IPS-NIHi11 (cell line): Measurements from ENCODE around the gene GAL3ST2.

Experiments
- DNase-seq: peaks from one replicate; pipeline ENCODE4 v3.0.0; 2012; ENCODE audit warnings: mixed read lengths, low spot score

Gene GAL3ST2

DNA sequence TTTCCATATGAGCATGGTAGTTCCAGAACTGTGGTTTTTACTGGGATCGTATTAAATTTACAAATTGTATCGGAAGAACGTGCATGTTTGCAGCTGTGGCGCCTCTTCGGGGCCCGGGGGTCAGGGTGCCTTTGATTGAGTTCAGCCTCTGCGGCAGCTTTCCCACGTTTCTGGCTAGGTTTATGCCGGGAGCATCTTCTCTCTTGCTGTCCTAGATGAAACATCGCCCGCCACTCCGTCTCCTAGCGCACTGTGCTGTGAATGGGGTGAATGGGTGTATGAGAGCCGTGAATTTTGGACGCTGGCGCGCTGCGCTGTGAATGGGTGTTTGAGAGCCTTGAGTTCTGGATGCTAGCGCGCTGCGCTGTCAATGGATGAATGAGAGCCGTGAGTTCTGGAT, 69.8 kb downstream of the GAL3ST2 start:
- no peak for DNase-seq

GRCh38 chr2:241848761-241849615, 72.4 kb downstream of the GAL3ST2 start:
- DNase-seq: peak; percentile 7

- DNase-seq: peak; percentile 44
These were observed 73.3 kb downstream of the GAL3ST2 start for GRCh38 chr2:241849616-241850543.

- peak; percentile 38 for DNase-seq
These were observed 74.1 kb downstream of the GAL3ST2 start for GRCh38 chr2:241850544-241851324.

DNA sequence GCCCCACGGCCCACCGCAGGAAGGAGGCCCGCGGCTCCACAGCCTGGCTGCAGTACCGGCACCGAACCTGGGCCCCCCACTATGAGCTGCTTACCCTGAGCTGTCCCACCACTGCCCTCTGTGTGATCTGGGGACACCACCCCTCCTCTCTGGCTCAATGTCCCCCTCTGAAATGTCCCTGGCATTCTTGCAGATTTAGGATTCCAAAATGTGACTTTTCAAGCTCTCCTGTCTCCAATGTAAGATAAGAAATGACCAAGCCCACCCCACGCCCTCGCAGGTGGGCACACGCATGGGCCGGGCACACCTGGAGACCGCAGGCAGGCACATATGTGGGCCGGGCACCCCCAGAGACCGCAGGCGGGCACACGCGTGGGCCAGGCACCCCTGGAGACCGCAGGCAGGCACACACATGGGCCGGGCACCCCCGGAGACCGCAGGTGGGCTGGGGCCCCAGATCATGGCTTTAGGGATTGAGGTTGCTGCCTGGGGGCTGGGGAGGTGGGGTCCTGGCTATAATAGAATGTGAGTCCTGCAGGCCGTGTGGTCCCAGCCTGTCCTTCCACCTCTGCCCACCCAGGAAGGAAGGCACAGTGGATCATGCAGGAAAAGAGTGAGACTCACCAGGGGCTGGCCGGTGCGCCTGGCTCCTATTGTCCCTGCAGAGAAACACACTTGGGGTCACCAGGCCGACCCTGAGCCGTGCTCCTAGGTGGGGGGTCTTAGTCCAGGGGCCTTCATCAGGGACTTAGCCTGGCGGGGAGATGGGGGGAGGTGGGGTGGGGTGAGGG, 74.9 kb downstream of the GAL3ST2 start:
- DNase-seq: peak; percentile 14

GRCh38 chr2:241852116-241852980, 75.7 kb downstream of the GAL3ST2 start:
- peak; percentile 31 for DNase-seq

DNA sequence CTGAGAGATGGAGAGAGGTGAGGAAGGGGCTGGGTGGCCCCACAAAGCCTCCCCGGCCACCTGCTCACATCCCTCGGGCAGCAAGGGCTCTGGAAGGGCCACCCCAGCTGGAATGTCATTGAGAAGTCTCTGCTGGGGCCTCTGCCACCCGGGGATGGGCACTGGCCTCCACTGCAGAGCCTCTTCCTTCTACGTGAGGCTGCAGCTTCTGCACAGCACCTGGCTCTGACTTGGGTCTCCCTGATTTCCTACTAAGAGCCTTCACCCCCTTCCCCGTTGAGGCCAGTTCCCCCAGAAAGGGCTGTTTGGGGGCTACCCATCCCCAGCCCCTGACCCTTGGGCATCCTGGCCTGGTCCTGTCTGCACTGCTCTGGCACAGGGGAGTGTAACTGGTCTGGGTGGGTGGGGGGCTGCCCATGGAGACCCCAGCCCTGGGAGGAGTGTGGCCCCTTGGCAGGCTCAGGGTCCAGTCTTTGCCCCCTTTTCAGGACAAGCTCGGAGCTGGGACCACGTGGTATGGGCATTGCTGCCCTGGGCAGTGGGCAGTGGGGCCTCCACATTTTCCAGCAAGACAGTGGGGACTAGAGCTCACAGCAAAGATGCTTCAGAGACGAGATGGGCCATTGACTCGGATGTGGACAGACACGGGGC, 76.5 kb downstream of the GAL3ST2 start:
- peak; percentile 7 for DNase-seq
